Mesenteric fat pad (tissue), 1 donor: ENCODE results near the gene PLSCR3. TPM values are rescaled to one million over a fixed set of nuclear protein-coding genes. Genes with fewer than 3 reads are reported as not detected.

Experiments
- DNase-seq: peaks from one replicate; pipeline ENCODE4 v3.0.0-alpha.2; 2020; ENCODE audit warnings: low spot score
- total RNA-seq: library from RNA; stranded (reverse); fragmentation: NEBNext Ultra II Directional; extraction: Animal tissue kit (Norgen Biotek cat#: 25700); gene quantifications from one replicate; pipeline ENCODE4 v1.2.1, GENCODE V29; 2021
- donor health status: DM: yes; HTN: yes; CAD: no.

Gene PLSCR3
- total RNA-seq, 1 donor from 2014 or later = 42.6 TPM

DNA sequence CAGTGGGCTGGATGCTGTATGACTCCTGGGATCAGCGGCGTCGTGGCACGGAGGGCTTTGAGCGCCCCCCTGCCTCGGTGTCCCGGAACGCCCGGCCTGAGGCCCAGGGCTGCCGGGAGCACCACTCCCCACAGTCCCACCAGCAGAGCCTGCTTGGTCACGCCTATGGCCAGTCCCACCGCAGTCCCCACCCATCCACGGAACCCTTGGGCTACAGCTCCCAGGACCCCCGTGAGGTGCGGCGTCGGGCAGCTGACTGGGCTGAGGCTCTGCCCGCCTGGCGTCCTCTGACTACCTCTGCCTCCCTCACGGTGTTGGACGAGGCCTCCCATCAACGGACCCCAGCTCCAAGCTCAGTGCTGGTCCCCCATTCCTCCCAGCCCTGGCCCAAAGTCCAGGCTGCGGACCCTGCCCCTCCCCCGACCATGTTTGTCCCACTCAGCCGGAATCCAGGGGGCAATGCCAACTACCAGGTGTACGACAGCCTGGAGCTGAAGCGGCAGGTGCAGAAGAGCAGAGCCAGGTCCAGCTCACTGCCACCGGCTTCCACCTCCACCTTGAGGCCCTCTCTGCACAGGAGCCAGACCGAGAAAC, 32.7 kb upstream of the PLSCR3 start:
- no peak for DNase-seq

- no peak for DNase-seq
Observed at GRCh38 chr17:7426203-7426863, 32.0 kb upstream of the PLSCR3 start.

DNA sequence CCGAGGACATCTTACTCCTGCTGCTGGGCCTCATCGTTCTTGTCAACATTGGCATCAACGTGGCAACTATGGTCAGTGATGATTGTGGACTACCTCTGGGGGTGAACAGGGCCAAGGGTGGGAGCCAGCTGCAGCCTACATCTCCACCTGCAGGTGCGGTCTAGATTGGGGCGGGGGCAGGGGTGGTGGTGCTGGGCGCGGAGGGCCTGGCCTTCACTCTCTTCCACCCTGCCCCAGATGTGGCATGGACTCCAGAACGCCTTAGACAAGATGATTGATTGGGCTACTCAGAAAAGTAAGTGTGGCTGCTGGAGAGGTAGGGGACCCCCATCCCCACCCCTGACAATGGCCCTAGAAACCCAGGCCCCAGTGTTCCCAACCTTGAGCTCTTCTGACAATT, 31.4 kb upstream of the PLSCR3 start:
- no peak for DNase-seq

- DNase-seq = no peak
Observed at GRCh38 chr17:7425316-7425715, 31.0 kb upstream of the PLSCR3 start, which contains the start of gene SPEM2. TSS of gene SPEM2 (plus strand) at chr17:7425616. CDS start at chr17:7425689, 73 bp downstream.

- no peak for DNase-seq
Observed at GRCh38 chr17:7423679-7424078, 29.4 kb upstream of the PLSCR3 start.

DNA sequence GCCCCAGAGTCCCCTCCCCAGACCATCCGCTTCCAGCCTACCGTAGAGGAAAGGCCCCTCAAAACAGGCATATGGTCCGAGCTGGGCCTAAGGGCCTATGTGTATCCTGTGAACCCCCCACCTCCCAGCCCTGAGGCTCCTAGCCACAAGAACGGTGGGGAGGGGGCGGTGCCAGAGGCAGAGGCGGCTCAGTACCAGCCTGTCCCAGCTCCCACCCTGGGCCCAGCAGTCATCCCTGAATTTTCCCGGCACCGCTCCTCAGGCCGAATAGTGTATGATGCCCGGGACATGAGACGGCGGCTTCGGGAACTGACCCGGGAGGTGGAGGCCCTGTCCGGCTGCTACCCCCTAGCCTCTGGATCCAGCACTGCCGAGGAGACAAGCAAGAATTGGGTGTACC, 26.9 kb upstream of the PLSCR3 start:
- no peak for DNase-seq

DNA sequence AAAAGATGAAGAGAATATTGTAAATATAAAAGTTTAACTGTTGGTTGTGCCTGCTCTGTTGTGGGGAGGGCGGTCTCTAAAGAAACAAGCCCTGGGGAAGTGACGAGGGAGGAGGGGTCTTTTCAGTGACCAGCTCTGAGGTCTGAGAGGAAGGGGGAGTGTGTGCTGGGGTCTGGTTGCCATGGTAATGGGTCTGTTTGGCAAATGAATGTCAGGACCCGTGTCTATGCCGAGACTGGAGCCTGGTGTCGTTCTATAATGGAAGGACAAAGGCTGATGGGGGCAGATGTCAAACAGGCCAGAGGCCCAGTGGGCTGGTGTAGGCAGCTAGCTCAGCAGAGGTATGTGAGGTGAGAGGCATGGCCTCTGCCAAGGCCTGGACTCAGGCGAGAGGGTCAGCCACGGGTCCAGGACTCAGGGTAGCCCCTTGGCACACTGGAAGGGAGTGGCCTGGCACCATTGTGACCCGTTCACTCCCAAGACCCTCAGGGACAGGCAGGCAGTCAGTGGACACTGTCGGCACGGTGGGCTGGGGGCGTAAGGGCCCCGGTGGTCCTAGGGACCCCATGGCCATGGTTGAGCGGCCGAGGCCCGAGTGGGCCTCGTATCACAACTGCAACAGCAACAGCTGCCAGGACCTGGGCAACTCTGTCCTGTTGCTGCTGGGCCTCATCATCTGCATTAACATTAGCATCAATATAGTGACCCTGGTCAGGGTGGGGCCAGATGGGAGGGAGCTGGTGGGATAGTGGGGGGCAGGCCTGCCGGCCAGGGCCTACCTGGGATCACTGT, 25.7 kb upstream of the PLSCR3 start, which contains the start of gene SPEM1:
TSS of gene SPEM1 (plus strand) at position 506 of the 792 bp plus-strand sequence. CDS start at position 567, 61 bp downstream.
- no peak for DNase-seq

GRCh38 chr17:7418472-7419152, 24.3 kb upstream of the PLSCR3 start:
- DNase-seq = no peak

DNA sequence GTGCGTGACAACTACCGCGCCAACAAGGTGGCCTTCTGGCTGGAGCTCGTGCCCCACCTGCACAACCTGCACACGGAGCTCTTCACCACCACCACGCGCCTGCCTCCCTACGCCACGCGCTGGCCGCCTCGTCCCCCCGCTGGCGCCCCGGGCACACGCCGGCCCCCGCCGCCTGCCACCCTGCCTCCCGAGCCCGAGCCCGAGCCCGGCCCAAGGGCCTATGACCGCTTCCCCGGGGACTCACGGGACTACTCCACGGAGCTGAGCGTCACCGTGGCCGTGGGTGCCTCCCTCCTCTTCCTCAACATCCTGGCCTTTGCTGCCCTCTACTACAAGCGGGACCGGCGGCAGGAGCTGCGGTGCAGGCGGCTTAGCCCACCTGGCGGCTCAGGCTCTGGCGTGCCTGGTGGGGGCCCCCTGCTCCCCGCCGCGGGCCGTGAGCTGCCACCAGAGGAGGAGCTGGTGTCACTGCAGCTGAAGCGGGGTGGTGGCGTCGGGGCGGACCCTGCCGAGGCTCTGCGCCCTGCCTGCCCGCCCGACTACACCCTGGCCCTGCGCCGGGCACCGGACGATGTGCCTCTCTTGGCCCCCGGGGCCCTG, 22.8 kb upstream of the PLSCR3 start:
- DNase-seq = no peak

- no peak for DNase-seq
Observed at GRCh38 chr17:7416323-7416722, 22.0 kb upstream of the PLSCR3 start.

GRCh38 chr17:7415784-7416183, 21.5 kb upstream of the PLSCR3 start:
- DNase-seq = no peak

GRCh38 chr17:7414837-7415236, 20.5 kb upstream of the PLSCR3 start:
- DNase-seq = no peak

- DNase-seq = no peak
Observed at GRCh38 chr17:7413346-7413985, 19.1 kb upstream of the PLSCR3 start.

DNA sequence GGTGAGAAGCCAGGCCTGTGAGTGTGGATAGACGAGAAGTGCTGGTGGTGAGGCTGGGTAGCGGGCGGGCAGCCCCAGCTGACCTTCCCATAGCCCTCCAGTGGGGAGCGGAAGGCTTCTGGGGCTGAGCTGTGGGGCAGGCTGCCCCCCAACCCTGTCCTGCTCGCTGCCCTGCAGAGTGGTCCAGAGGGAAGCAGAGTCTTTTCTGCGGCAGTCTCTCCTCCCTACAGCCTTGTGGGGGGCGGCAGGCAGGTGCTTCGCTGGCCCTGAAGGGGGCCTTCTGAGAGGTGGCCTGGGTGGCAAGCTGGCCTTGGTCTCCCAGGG, 17.1 kb upstream of the PLSCR3 start:
- no peak for DNase-seq

DNA sequence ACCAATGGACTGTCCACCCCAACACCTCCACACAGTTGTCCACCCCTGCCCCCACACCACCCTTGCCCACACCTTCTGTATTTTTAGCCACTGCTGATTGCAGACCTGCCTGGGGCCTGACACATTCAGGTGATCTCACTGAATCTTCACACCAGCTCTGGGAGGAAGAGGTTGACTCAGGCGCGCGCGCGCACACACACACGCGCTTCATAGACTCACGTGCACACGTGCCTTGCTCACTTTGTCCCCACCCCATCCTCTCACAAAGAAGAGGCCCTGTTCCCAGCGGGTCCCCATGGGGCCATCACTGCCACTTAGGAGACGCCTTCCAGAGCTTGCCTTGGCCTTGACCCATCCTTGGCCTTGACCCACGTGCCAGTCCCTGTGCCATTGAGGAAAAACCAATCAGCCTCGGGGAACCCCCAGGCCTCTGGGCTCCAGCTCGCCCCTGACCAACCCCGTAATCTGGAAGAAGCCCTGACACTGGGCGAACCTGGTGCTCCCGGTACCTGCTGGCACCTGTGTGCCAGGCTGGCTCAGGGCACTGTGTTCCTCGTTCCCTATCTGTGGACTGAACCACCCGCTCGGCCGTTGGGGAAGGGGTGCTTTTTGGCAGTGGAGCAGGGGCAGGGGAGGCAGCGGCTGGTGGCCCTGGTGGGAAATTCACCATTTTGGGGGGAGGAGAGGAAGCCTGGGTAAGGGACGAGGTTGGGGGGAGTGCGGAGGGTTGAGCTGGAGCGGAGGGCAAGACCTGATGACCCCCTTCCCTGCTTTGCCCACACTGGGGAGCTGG, 16.5 kb upstream of the PLSCR3 start:
- no peak for DNase-seq

DNA sequence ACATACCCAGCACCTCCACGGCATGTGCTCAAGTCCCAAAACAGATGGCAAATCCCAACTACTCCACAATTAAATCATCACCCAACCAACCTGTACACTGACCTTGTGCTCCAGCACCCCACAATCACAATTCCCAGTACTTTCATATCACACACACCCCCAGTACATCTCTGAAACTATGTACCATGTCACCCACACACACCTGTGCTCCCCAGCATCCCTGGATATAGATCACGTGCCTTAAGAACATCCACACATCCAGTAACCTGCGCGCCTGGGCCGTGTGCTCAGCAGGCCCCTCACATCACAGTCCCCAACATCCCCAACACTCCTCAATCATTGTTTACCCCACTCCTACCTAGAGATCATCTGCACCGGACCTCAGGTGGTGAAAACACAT, 15.4 kb upstream of the PLSCR3 start:
- no peak for DNase-seq

- no peak for DNase-seq
Observed at GRCh38 chr17:7408863-7409262, 14.5 kb upstream of the PLSCR3 start.

GRCh38 chr17:7408252-7408727, 14.0 kb upstream of the PLSCR3 start:
- no peak for DNase-seq

GRCh38 chr17:7407485-7408251, 13.3 kb upstream of the PLSCR3 start, which contains the start of gene NLGN2:
TSS of gene NLGN2 (plus strand) at chr17:7407845. CDS start at chr17:7408256, 411 bp downstream.
- no peak for DNase-seq
